ENCODE data around the gene TRAF3IP1. TPM values are rescaled to one million over a fixed set of nuclear protein-coding genes. Genes with fewer than 3 reads are reported as not detected.

Gene TRAF3IP1
- total RNA-seq, 2 experiments from 2014 or later, result 5.1 to 6.9 TPM

DNA sequence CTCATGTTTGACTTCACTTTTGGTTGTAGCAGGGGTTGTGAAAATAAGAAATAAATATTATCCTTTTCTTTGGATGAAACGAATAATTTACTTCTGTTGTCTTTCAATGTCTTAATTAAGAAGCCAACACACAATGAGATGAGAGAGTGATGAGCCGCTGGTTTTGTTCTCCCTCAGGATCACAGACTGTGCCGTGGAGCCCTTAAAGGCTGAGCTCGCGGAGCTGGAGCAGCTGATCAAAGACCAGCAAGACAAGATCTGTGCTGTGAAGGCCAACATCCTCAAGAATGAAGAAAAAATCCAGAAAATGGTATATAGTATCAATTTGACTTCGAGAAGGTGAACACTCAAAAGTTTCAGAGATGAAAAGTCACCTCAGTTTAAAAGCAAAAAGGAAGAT, 78.3 kb downstream of the TRAF3IP1 start:
- ATAC-seq (ENCODE audit: poor library complexity), result no peak
- H3K36me3 Mint-ChIP-seq (ENCODE audit: low read depth), result peaks cover 16% of the 10 kb centered on the region

DNA sequence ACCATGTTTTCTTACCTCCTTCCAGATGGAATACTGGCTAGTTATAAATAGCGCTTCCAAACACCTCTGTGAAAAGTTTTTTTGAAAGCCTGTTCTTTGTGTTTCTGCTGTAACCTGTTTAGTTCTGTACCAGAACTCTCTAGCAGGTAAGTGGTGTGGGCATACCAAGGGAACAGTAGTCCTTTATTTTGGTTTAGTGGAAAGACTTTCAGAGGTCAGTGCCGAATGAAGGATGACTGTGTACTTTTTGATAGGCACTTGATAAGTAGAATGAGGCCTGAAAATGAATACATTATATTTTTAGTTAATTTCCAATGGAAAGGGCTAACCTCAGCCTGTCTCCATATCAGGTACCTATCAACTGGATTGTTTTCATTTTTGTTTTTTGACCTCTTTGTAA, 78.8 kb downstream of the TRAF3IP1 start:
- Mint-ChIP-seq H3K36me3 (ENCODE audit: low read depth) (peaks cover 16% of the 10 kb centered on the region), H3K4me3 (no peak overlapping the region), H3K27me3 (no peaks in the 10 kb centered on the region), H3K4me1 (ENCODE audit: low read depth) (no peaks in the 10 kb centered on the region), H3K9me3 (no peaks in the 10 kb centered on the region), H3K27ac (no peak overlapping the region)
- ATAC-seq (ENCODE audit: poor library complexity) (no peak), DNase-seq (no peak)
- no peaks in the 10 kb centered on the region for H3K4me1 ChIP-seq (ENCODE audit: insufficient read depth, low read length)
- no peaks in the 10 kb centered on the region for H3K36me3 ChIP-seq (ENCODE audit: insufficient read depth, low read length)
- no peak overlapping the region for H3K4me3 ChIP-seq (ENCODE audit: low read length)
- ChIA-PET CTCF (no interaction called here), POLR2A (no interaction called here)
- no peaks in the 10 kb centered on the region for H3K9me3 ChIP-seq (ENCODE audit: control insufficient read depth in 1 of 2, insufficient read depth in 1 of 2, low read length in 2 of 2)
- H3K27ac ChIP-seq (ENCODE audit: low read depth in 1 of 2, low read length in 2 of 2), result no peak overlapping the region
- TF ChIP-seq, protein P1, sequence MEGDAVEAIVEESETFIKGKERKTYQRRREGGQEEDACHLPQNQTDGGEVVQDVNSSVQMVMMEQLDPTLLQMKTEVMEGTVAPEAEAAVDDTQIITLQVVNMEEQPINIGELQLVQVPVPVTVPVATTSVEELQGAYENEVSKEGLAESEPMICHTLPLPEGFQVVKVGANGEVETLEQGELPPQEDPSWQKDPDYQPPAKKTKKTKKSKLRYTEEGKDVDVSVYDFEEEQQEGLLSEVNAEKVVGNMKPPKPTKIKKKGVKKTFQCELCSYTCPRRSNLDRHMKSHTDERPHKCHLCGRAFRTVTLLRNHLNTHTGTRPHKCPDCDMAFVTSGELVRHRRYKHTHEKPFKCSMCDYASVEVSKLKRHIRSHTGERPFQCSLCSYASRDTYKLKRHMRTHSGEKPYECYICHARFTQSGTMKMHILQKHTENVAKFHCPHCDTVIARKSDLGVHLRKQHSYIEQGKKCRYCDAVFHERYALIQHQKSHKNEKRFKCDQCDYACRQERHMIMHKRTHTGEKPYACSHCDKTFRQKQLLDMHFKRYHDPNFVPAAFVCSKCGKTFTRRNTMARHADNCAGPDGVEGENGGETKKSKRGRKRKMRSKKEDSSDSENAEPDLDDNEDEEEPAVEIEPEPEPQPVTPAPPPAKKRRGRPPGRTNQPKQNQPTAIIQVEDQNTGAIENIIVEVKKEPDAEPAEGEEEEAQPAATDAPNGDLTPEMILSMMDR (IDR thresholded peaks at IDR 0.05), result no peak
- intact Hi-C loops (cut with DNase I, micrococcal nuclease), result no loop called here
- no peaks in the 10 kb centered on the region for H3K27me3 ChIP-seq (ENCODE audit: control insufficient read depth in 1 of 2, insufficient read depth in 2 of 2, low read length in 2 of 2)

More for the DNA sequence above, 78.3 kb downstream of the TRAF3IP1 start:
- H3K4me3 Mint-ChIP-seq, result no peak overlapping the region
- H3K4me3 ChIP-seq (ENCODE audit: low read length), result no peak overlapping the region
- intact Hi-C loops (cut with DNase I, micrococcal nuclease), result no loop called here
- no peaks in the 10 kb centered on the region for H3K9me3 Mint-ChIP-seq
- no peak overlapping the region for H3K27ac Mint-ChIP-seq
- TF ChIP-seq, protein P1 (IDR thresholded peaks at IDR 0.05), result no peak
- no peak overlapping the region for H3K27ac ChIP-seq (ENCODE audit: low read depth in 1 of 2, low read length in 2 of 2)
- H3K36me3 ChIP-seq (ENCODE audit: insufficient read depth, low read length), result no peaks in the 10 kb centered on the region
- no peaks in the 10 kb centered on the region for H3K27me3 ChIP-seq (ENCODE audit: control insufficient read depth in 1 of 2, insufficient read depth in 2 of 2, low read length in 2 of 2)
- POLR2A ChIA-PET, result no interaction called here
- no peak for DNase-seq
- no peaks in the 10 kb centered on the region for H3K9me3 ChIP-seq (ENCODE audit: control insufficient read depth in 1 of 2, insufficient read depth in 1 of 2, low read length in 2 of 2)
- CTCF ChIA-PET, result no interaction called here
- H3K4me1 ChIP-seq (ENCODE audit: insufficient read depth, low read length), result no peaks in the 10 kb centered on the region
- no peaks in the 10 kb centered on the region for H3K4me1 Mint-ChIP-seq (ENCODE audit: low read depth)
- no peaks in the 10 kb centered on the region for H3K27me3 Mint-ChIP-seq

DNA sequence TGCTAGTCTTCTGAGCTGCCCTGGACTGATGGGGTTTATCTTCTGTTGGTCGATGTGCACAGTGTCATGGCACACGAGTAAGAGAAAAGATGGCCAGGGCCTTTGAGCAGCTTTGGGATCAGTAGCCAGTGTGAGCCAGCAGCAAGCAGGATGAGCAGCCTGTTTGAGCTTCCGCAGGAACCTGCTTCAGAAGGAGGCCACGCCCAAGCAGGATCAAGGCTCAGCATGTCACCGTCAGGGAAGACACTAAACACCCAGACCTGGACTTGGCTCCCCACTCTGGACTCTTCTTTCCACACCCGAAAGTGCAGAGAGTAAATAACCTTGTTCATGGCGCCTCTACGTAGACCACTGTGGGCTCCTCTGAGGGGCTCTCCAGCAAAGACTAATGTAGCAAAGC, 81.2 kb downstream of the TRAF3IP1 start:
- H3K4me1 Mint-ChIP-seq (ENCODE audit: low read depth), result no peaks in the 10 kb centered on the region
- intact Hi-C loops (cut with DNase I, micrococcal nuclease), result no loop called here
- H3K27me3 Mint-ChIP-seq, result no peaks in the 10 kb centered on the region
- no peak overlapping the region for H3K27ac Mint-ChIP-seq
- no peak for ATAC-seq (ENCODE audit: poor library complexity)
- Histone ChIP-seq H3K36me3 (ENCODE audit: insufficient read depth, low read length) (no peaks in the 10 kb centered on the region), H3K4me3 (ENCODE audit: low read length) (no peak overlapping the region), H3K27me3 (ENCODE audit: control insufficient read depth in 1 of 2, insufficient read depth in 2 of 2, low read length in 2 of 2) (no peaks in the 10 kb centered on the region), H3K27ac (ENCODE audit: low read depth in 1 of 2, low read length in 2 of 2) (no peak overlapping the region), H3K9me3 (ENCODE audit: control insufficient read depth in 1 of 2, insufficient read depth in 1 of 2, low read length in 2 of 2) (no peaks in the 10 kb centered on the region), H3K4me1 (ENCODE audit: insufficient read depth, low read length) (peaks cover 7% of the 10 kb centered on the region)
- H3K4me3 Mint-ChIP-seq, result no peak overlapping the region
- CTCF ChIA-PET, result no interaction called here
- TF ChIP-seq, protein P1 (IDR thresholded peaks at IDR 0.05), result no peak
- POLR2A ChIA-PET, result no interaction called here
- H3K9me3 Mint-ChIP-seq, result no peaks in the 10 kb centered on the region
- H3K36me3 Mint-ChIP-seq (ENCODE audit: low read depth), result peaks cover 16% of the 10 kb centered on the region
- no peak for DNase-seq

All from CD4-positive, alpha-beta T cell (primary cell).